Mucosa of descending colon (tissue), 3 donors: ENCODE results near the gene SMARCA4. TPM values are rescaled to one million over a fixed set of nuclear protein-coding genes. Genes with fewer than 3 reads are reported as not detected.

ENCODE experiments used
- ATAC-seq: fragments of 200-7000 bp; cut with Tn5 transposase; one replicate; pipeline ENCODE4 v1.9.1; 2020; ENCODE audit warnings: mild to moderate bottlenecking, moderate library complexity
- DNase-seq, 3 donors: peaks; one replicate each; pipeline ENCODE4 v3.0.0-alpha.2; 2020
- H3K36me3 ChIP-seq: fragments of 200-600 bp; one replicate; pipeline ENCODE4 v1.8.0; 2021; ENCODE audit warnings: low read depth, mild to moderate bottlenecking
- H3K4me1 ChIP-seq: fragments of 200-600 bp; one replicate; pipeline ENCODE4 v1.8.0; 2021; ENCODE audit warnings: low read depth, mild to moderate bottlenecking
- H3K4me3 ChIP-seq: fragments of 200-600 bp; one replicate; pipeline ENCODE4 v1.8.0; 2021; ENCODE audit warnings: mild to moderate bottlenecking
- H3K9me3 ChIP-seq: fragments of 200-600 bp; one replicate; pipeline ENCODE4 v1.8.0; 2021; ENCODE audit warnings: mild to moderate bottlenecking
- intact Hi-C, 2 donors: fragments of 100-400 bp; cut with DNase I in 1 of 2; cut with micrococcal nuclease in 1 of 2; formaldehyde crosslinking; loops; one replicate each; pipeline versions ENCODE4 v1.11.0 to v1.11.1; 2022; cut with DNase I, micrococcal nuclease
- total RNA-seq, 3 donors: library from RNA; stranded (reverse); fragmentation: NEBNext Ultra II Directional in 2 of 3; extraction: Animal tissue kit (Norgen Biotek cat#: 25700) in 2 of 3; gene quantifications; one replicate each; pipeline versions ENCODE4 v1.2.1 to v1.2.4, GENCODE V29; 2021 to 2023
- TF ChIP-seq, protein P1 (sequence below): fragments of 200-600 bp; IDR thresholded peaks from one replicate; pipeline ENCODE4 v1.8.0; 2022; ENCODE audit warnings: antibody characterized with exemption, mild to moderate bottlenecking
- donor health status: DM: no; HTN: no; CAD: no; lungs with moderate emphysema.
- donor health status: DM: no; HTN: no; CAD: no.
- donor health status: DM: no; HTN: yes; CAD: no.

Gene SMARCA4
- total RNA-seq, 3 donors from 2014 or later = 81.5 to 86.5 (median 86.3) TPM

GRCh38 chr19:11019262-11019661, 58.4 kb downstream of the SMARCA4 start:
- no peak for ATAC-seq
- no peaks in the 10 kb centered on the region for H3K9me3 ChIP-seq
- peaks cover 11% of the 10 kb centered on the region for H3K36me3 ChIP-seq
- no peak overlapping the region for H3K4me3 ChIP-seq
- no peak for DNase-seq
- TF ChIP-seq, protein P1, sequence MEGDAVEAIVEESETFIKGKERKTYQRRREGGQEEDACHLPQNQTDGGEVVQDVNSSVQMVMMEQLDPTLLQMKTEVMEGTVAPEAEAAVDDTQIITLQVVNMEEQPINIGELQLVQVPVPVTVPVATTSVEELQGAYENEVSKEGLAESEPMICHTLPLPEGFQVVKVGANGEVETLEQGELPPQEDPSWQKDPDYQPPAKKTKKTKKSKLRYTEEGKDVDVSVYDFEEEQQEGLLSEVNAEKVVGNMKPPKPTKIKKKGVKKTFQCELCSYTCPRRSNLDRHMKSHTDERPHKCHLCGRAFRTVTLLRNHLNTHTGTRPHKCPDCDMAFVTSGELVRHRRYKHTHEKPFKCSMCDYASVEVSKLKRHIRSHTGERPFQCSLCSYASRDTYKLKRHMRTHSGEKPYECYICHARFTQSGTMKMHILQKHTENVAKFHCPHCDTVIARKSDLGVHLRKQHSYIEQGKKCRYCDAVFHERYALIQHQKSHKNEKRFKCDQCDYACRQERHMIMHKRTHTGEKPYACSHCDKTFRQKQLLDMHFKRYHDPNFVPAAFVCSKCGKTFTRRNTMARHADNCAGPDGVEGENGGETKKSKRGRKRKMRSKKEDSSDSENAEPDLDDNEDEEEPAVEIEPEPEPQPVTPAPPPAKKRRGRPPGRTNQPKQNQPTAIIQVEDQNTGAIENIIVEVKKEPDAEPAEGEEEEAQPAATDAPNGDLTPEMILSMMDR = no peak
- intact Hi-C loops = no loop called here
- peaks cover 10% of the 10 kb centered on the region for H3K4me1 ChIP-seq

- H3K9me3 ChIP-seq = no peaks in the 10 kb centered on the region
- H3K4me3 ChIP-seq = no peak overlapping the region
- peaks cover 10% of the 10 kb centered on the region for H3K4me1 ChIP-seq
- peaks cover 11% of the 10 kb centered on the region for H3K36me3 ChIP-seq
- no peak for DNase-seq
- no peak for ATAC-seq
- TF ChIP-seq, protein P1 = no peak
- intact Hi-C loops = no loop called here
Observed at GRCh38 chr19:11019824-11020223, 59.0 kb downstream of the SMARCA4 start.

DNA sequence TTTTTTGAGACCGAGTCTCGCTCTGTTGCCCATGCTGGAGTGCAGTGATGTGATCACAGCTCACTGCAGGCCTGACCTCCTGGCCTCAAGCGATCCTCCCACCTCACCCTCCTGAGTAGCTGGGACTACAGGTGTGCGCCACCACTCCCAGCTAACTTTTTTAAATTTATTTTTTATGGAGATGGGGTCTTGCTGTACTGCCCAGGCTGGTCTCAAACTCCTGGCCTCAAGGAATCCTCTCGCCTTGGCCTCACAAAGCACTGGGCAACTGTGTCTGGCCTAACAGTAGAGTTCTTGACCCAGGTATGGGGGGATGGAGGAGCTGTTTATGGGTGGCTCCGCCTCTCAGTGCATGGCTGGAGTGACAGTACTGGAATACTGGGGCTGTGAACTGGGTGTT, 59.6 kb downstream of the SMARCA4 start:
- Histone ChIP-seq H3K36me3 (peaks cover 11% of the 10 kb centered on the region), H3K4me1 (peaks cover 10% of the 10 kb centered on the region), H3K9me3 (no peaks in the 10 kb centered on the region), H3K4me3 (no peak overlapping the region)
- DNase-seq (no peak), ATAC-seq (no peak)
- intact Hi-C loops = no loop called here
- TF ChIP-seq, protein P1 = no peak

DNA sequence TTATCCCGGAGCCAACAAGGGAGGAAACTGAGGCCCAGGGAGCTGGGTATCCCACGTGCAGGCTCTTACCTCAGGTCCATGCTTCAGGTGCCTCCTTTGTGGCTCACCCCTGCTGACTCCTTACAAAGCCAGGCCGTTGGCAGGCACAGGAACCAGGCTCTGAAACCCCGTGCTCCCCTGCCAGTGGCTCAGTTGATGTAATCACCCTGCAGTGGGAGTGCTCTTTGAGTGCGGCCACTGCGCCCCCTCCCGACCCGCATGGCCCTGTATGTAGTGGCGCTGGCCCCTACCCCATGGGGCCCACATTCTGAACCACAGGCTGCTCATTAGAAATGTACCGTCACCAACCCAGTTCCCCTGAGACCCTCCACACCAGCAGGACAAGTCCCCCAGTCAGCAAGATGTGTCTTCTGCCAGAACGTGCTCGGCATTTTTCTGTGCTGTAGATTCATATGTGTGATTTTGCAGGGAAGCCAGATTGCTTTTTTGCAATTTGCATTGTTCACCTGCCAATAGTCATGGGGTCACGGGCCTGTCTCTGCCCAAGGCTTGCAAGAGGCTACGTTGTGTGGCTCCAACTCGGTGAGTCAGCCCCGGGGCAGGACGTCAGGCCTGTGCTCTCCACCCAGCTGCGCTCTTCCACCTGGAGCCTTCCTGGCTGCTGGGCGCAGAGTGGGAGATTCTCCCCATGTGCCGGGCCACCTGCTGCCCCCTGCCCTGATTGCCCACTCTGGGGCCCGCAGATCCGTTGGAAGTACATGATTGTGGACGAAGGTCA, 60.3 kb downstream of the SMARCA4 start:
- H3K4me3 ChIP-seq = no peak overlapping the region
- intact Hi-C loops = no loop called here
- peaks cover 11% of the 10 kb centered on the region for H3K36me3 ChIP-seq
- H3K4me1 ChIP-seq = peaks cover 10% of the 10 kb centered on the region
- H3K9me3 ChIP-seq = no peaks in the 10 kb centered on the region
- TF ChIP-seq, protein P1 = no peak
- ATAC-seq (no peak), DNase-seq (no peak)

DNA sequence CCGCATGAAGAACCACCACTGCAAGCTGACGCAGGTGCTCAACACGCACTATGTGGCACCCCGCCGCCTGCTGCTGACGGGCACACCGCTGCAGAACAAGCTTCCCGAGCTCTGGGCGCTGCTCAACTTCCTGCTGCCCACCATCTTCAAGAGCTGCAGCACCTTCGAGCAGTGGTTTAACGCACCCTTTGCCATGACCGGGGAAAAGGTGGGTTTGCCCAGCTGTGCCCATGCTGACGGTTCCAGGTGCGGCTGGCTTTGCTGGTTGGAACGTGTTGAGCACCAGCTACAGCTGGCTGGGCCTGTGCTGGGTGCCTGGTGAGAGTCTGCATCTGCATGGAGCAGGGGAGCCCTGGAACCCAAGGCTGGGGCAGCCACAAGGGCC, 60.9 kb downstream of the SMARCA4 start:
- ATAC-seq (no peak), DNase-seq (no peak)
- intact Hi-C loops = no loop called here
- Histone ChIP-seq H3K36me3 (peaks cover 11% of the 10 kb centered on the region), H3K4me1 (peaks cover 10% of the 10 kb centered on the region), H3K4me3 (no peak overlapping the region), H3K9me3 (no peaks in the 10 kb centered on the region)
- TF ChIP-seq, protein P1 = no peak
